HL-60 (cell line): ENCODE results near the gene ALOX12B.

ENCODE experiments used
- DNase-seq, 2 experiments: peaks; one replicate each; pipeline ENCODE4 v3.0.0-alpha.2; 2010 to 2020; ENCODE audit warnings: low read depth in 1 of 2, low spot score in 1 of 2
- H3K27ac ChIP-seq: fragments of 250-450 bp; sonication (Bioruptor Pico); replicated peaks from 2 replicates; pipeline ENCODE4 v1.5.1; 2020; ENCODE audit warnings: mild to moderate bottlenecking, moderate library complexity
- H3K27me3 ChIP-seq: fragments of 250-450 bp; sonication (Bioruptor Pico); 2 replicates; pipeline ENCODE4 v1.5.1; 2021; ENCODE audit warnings: mild to moderate bottlenecking, moderate library complexity; ENCODE audit not compliant: insufficient read depth, poor library complexity, severe bottlenecking
- H3K4me3 ChIP-seq: replicated peaks from 2 replicates; pipeline ENCODE4 v1.5.1; 2011; ENCODE audit warnings: mild to moderate bottlenecking, control low read depth, low read length; ENCODE audit not compliant: insufficient read depth
- CTCF ChIP-seq: IDR thresholded peaks from one replicate; pipeline ENCODE4 v1.5.1; 2011; ENCODE audit warnings: low read length, control low read depth, inconsistent platforms; ENCODE audit not compliant: insufficient read depth
- GABPA ChIP-seq: IDR thresholded peaks from 2 replicates; pipeline ENCODE4 v1.6.1; 2012; ENCODE audit warnings: low read depth
- POLR2AphosphoS5 ChIP-seq: IDR thresholded peaks from 2 replicates; pipeline ENCODE4 v1.6.1; 2012; ENCODE audit warnings: low read depth
- REST ChIP-seq: IDR thresholded peaks from 2 replicates; pipeline ENCODE4 v1.6.1; 2012; ENCODE audit warnings: low read depth; ENCODE audit not compliant: insufficient replicate concordance
- SPI1 ChIP-seq: IDR thresholded peaks from 2 replicates; pipeline ENCODE4 v1.6.1; 2012; ENCODE audit warnings: low read depth, mild to moderate bottlenecking, borderline replicate concordance

ALOX12B gene

GRCh38 chr17:8039611-8040168, 47.8 kb downstream of the ALOX12B start:
- no peak for TF ChIP-seq SPI1
- TF ChIP-seq POLR2AphosphoS5: no peak
- TF ChIP-seq GABPA: no peak
- TF ChIP-seq REST: no peak
- no peak for TF ChIP-seq CTCF
- no peaks in the 10 kb centered on the region for H3K27me3 ChIP-seq
- DNase-seq: no peak
- no peak overlapping the region for H3K27ac ChIP-seq
- no peak overlapping the region for H3K4me3 ChIP-seq

- no peak for DNase-seq
- H3K4me3 ChIP-seq: no peak within 1 kb of the TSS
Measured at GRCh38 chr17:8038954-8039610, 48.4 kb downstream of the ALOX12B start, which contains the start of gene ALOX15B. Gene ALOX15B, plus strand, starts transcription at chr17:8039059. Its CDS starts 97 bp downstream, at chr17:8039156.

More at GRCh38 chr17:8038954-8039610, 48.4 kb downstream of the ALOX12B start, which contains the start of gene ALOX15B:
- no peak within 1 kb of the TSS for H3K27ac ChIP-seq
- H3K27me3 ChIP-seq: no peaks in the 10 kb centered on the region
- TF ChIP-seq SPI1 (no peak), CTCF (no peak), REST (no peak), GABPA (no peak), POLR2AphosphoS5 (no peak)
